ENCODE data around the gene GRID1.

DNA sequence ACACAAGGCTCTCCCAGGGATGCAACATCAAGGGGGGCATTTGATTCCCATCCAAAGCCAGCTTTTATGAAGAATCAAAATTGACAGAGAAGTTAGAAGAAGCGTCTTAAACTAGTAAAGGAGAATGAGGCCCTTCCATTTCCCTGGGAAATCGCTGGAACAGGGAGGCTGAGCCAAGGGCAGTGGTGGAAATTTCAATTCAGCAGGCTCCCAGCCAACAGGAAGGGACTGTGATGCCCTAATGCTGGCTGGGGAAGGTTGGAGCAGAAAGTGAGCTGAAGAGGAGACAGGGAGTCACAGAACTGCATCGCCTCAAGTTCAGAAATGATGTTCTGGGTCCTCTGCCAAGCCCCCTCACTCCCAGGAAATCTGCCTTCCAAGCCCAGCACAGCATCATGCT is 517.3 kb downstream of the GRID1 start:
- TF ChIP-seq, protein P1, sequence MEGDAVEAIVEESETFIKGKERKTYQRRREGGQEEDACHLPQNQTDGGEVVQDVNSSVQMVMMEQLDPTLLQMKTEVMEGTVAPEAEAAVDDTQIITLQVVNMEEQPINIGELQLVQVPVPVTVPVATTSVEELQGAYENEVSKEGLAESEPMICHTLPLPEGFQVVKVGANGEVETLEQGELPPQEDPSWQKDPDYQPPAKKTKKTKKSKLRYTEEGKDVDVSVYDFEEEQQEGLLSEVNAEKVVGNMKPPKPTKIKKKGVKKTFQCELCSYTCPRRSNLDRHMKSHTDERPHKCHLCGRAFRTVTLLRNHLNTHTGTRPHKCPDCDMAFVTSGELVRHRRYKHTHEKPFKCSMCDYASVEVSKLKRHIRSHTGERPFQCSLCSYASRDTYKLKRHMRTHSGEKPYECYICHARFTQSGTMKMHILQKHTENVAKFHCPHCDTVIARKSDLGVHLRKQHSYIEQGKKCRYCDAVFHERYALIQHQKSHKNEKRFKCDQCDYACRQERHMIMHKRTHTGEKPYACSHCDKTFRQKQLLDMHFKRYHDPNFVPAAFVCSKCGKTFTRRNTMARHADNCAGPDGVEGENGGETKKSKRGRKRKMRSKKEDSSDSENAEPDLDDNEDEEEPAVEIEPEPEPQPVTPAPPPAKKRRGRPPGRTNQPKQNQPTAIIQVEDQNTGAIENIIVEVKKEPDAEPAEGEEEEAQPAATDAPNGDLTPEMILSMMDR (IDR thresholded peaks at IDR 0.05; ENCODE audit: insufficient read depth, low read depth, low read length) = no peak
- TF ChIP-seq EZH2 (IDR thresholded peaks at IDR 0.05; ENCODE audit: insufficient read depth, low read length) = no peak
